Stimulated activated CD4-positive, alpha-beta T cell treated with anti-CD3 and anti-CD28 coated beads, Interleukin-2, amount 100 ng/mL, for 4 hours (primary cell): Measurements from ENCODE around the gene PKD2L1.

Source experiments
- DNase-seq: peaks from one replicate; pipeline ENCODE4 v3.0.0-alpha.2; 2020; ENCODE audit warnings: low read depth

PKD2L1 gene

DNA sequence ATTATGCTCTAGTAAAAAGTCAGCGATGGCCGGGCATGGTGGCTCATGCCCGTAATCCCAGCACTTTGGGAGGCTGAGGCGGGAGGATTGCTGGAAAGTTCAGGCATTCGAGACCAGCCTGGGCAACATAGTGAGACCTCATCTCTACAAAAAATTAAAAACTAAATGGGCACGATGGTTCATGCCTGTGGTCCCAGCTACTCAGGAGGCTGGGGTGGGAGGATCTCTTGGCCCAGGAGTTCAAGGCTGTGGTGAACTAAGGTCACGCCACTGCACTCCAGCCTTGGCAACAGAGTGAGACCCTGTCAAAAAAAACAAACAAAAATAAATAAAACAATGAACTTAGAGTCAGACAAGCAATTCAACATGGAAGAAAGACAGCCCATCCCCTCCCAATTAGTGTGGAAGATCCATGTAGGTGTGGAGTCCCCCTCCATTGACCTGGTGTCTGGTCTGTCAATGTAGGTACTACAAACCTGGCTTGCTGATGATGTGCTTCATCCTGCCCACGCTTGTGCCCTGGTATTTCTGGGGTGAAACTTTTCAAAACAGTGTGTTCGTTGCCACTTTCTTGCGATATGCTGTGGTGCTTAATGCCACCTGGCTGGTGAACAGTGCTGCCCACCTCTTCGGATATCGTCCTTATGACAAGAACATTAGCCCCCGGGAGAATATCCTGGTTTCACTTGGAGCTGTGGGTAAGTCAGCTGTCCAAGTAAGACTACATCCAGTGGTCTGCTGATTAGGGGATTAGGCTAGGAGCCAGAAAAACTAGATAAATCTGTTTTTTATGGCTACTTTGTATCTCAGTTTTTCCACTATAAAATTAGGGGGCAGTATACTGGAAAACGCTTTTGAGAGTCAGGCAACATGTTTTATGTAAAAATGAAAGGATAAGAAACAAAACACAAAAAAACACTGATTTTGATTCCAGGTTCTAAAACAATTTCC lies 26.3 kb upstream of the PKD2L1 start:
- no peak for DNase-seq

DNA sequence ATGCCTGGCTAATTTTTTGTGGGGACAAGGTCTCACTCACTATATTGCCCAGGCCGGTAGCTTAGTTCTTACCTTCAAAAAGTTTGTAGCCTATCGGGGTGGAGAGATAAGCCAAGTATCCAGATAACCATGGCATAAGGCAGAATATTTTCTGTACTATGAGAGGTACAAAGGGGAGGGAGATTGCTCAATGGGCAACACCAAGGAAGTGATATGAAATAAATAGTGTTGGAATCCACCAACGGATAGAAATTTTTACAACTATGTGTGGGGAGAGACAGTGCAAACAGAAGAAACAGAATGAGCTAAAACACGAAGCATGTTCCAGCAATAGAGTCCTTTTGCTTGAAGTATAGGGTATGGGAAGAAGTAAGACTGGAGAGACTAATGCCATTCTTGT lies 25.1 kb upstream of the PKD2L1 start:
- DNase-seq, result no peak

DNA sequence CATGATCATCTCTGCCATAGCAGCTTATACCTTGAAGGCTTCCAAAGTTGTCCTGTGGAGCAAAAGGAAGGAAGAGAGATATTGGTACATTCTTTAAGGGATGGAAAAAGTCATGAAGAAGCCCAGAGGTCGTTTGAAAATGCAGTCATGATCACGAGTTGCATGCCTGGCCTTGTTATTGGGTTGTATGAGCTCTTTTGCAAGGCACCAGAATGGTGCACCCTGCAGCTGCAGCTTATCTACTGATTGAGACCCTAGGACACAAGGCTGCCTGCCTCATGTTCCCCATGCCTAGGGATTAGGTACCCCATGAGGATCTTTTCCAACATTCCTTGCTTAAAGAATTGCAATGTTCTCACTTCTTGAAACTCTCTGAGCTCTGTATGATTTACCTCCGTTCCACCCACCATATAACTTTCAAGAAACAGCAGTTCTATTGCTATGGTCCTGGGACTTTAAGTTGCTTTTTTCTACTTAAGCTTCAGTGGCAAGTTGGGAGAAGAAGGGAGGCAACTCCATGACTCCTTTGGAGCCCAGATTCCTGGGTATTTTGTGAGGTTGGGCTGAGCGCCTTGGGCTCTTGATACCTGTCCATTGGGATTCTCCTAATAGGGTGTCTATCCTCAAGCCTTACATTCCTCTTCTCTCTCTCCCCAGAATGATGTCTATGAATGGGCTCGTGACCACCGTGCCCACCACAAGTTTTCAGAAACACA lies 23.9 kb upstream of the PKD2L1 start:
- no peak for DNase-seq

GRCh38 chr10:100350914-100351485 lies 21.0 kb upstream of the PKD2L1 start:
- DNase-seq, result no peak

DNA sequence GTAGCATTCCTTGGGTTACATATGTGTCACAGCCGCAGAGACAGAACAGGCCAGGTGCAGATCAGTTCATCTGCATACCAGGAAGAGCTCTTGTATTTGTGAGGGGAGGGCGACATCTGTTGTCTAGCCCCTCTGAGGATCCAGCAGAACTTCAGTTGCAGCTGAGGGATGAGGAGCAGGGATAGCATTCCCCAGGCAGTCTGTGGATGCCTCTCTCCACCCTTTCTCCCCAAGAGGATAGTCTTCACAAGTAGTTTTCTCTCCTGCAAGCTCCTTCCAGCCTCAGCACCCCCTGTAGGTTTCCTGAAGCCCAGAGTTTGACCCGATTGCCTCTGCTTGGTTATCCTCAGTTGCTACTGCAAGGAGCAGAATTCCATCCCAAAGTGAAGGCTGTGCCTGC lies 19.6 kb upstream of the PKD2L1 start:
- no peak for DNase-seq

GRCh38 chr10:100349087-100349486 lies 19.1 kb upstream of the PKD2L1 start:
- DNase-seq, result no peak

DNA sequence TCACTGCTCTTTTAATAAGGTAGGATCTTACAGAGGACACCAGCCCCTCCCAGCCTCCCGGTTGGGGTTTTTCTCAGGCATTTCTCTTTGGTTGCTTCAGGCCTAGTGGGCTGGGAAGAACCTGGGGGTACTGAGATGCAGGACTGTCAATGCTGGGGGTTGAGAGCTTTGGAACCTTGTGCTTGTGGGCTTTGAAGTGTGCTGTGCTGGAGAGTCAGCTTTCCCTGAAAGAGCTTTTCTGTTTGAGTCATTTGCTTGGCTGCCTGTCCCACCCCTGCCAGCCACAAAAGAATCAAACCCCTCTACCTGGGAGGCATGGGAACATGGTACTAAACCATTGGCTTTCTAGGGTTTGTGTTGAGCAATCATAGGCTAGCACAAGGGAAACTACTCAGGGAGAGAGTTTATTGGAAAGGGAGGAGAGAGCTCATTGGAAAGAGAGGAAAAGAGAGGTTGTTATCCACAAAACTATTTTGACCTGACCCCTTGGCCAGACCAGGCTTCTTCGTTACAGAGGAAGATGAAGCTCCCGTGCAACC lies 18.4 kb upstream of the PKD2L1 start:
- no peak for DNase-seq

GRCh38 chr10:100347568-100348195 lies 17.7 kb upstream of the PKD2L1 start:
- DNase-seq, result no peak

- DNase-seq, result peak; percentile 64
Observed at GRCh38 chr10:100346765-100347567, 16.9 kb upstream of the PKD2L1 start, which contains the start of gene SCD. TSS of gene SCD (plus strand) at chr10:100347233. CDS start at chr10:100347505, 272 bp downstream.

- peak; percentile 49 for DNase-seq
Observed at GRCh38 chr10:100346351-100346764, 16.3 kb upstream of the PKD2L1 start.

DNA sequence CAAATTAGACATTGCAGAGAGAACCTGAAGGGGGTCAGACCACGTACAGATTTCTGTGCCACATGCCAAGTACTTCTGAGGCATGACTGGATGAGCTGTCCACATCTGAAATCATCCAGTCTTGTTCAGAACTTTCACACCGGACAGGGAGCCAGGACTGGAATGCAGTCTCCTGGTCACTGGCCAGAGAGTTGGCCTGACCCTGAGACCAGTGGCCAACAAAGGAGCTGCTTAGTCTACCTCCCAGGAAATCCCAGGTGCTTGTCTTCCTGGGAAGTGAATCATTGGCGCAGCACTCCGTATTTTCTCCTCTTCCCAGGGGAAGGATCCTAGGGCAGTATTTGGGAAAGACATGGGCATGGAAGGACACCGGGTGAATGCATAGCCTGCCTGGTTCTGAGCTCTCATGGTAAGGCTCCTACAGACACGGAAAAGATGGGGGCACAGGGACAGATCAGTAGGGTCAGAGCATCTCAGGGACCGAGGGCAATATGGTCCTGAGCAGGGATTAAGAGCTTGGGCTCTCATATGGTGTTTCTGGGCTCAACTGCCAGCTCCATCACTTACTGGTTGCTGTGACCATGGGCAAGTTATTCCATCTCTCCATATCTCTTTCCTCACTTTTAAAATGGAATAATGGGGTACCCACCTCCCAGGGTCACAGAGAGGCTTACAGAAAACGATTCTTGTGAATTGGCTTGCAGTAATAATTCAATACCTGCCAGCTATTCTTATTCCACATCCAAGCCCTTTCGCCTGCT lies 15.7 kb upstream of the PKD2L1 start:
- DNase-seq, result no peak

DNA sequence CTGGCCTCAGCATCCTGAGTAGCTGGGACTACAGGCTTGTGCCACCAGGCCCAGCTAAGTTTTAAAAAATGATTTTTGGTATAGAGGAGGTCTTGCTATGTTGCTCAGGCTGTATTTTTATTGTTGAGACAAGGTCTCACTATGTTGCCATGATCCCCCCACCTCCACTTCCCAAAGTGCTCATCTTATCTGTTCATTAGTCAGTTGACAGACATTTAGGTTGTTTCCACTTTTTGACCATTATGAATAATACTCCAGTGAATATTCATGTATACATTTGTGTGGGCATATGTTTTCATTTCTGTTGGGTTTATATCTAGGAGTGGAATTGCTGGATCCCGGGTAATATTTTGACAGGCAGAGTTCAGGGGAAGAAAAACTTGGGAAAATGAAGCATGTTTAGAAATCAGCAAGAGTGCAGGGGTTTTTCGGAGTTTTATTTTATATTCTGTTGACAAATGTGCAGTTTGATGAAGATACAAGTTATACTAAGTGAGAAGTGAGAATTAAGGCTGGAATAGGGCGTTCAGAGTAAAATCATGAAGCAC lies 14.3 kb upstream of the PKD2L1 start:
- DNase-seq, result no peak

DNA sequence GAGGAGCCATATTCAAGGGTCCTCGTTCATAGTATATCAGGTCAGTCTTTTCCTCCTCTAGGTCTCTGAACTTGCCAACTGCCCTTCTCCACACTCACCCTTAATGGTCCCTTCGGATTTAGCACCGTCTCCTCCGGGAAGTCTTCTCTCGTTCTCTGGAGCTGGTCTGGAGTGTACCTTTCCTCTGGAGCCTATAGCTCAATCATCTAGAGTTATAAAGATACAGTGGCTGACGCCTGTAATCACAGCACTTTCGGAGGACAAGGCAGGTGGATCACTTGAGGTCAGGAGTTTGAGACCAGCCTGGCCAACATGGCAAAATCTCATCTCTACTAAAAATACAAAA lies 12.6 kb upstream of the PKD2L1 start:
- no peak for DNase-seq

DNA sequence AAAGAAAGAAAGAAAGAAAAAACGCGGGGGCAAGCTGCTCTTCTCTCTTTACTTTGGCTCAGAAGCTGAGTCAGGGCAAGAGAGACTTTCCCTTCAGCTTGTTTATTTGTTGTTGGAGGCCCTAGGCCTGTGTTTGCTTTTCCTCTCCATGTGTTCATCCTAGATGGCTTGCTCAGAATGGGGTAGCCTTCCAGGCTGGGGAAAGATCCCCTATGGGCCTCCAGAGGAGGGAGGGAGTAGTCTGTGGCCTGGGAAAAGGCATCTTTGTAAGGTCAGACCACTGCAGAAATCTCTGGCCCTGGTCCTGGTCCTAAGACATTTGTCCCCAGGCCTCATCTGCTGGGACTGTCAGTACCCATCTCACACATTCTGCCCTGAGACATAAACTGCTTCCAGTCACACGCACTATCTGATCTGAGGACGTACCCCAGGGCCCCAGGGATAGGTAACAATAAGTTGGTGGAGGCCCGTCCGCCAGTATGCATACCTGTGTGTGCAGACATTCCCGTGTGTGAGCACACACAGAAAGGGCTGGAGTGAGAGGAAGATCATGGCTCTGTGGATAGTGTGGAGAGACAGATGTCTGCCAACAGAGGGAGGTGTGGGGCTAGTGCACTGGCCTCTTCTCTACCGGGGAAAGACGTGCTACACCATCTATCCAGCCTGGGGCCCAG lies 12.1 kb upstream of the PKD2L1 start:
- peak; percentile 39 for DNase-seq

DNA sequence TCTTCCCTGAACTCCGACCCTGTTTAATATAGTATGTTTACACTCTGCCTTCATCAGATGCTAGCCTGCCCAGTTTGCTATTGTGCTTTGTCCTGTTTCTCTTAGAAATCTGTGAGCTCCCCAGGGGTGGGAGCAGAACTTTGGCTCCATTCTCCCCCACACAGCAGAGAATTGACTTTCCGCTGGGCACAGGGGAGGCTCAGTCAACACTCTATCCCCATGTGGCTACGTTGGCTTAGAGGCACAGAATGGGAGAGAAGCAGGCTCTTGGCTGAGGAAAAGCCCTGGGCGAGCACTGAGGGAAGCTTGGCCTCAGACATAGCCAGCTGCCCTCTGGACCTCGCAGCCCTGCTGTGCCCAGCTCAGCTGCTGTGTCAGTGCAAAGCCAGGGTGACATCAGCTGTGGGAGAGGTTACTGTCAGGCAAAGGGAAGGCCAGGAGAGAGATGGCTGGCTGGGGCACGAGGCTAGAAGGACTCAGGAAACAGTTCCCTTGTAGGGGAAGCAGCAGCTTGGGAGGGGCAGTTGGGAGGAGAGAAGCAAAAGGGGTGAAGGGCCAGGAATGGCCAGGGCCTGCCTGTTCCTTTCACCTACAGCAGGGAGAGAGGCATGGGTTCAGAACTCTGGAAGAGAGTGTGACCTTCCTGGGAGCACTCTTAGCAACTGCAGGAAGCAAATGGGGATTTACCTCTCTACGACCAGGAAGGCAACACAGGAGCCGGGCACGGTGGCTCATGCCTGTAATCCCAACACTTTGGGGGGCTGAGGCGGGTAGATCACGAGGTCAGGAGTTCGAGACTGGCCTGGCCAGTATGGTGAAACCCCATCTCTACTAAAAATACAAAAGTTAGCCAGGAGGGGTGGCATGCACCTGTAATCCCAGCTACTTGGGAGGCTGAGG lies 11.2 kb upstream of the PKD2L1 start:
- DNase-seq, result no peak

DNA sequence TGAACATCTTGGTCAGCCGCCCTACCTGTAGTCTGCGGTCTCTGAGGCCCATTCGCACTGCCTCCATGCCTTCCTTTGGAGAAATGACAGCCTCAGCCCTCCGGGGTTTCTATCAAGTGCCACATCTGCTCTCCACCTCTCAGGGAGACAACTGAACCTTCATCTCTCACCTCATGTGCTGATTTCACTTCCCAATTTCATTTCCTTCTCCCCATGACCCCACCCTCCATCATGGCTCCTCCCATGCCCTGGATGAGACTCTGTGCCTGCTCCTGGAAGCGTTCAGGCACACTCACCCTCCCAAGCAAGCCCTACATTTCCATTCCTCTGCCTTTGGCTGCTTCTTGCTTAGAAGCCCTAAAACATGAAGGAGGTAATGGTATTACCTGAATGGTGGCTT lies 9.2 kb upstream of the PKD2L1 start:
- DNase-seq, result no peak

DNA sequence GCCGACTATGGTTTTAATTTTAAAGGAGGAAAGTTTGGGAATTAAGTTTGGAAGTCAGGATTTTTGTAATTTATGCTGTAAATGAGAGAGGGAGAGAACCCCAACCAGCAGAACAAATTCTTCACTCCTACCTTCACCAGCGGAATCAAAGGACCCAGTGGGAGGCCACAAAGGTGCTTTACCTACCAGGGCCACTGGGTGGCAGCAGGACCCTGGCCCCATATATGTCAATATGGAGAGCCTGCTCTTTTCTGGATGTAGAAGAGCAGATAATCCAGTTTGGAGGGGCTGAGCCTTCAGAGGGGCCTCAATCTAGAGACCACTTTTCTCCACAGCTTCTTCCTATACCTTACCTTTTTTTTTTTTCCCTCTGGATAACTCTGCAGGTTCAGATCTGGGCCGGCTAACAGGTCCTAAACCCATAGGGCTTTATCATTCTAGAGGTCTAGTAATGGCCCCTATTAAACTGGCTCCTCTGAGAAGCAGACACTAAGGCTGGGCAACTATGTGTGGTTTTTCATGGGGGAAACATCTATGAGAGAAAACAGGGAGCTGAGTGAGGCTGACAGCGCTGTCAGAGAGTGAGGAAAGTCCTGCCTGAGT lies 8.5 kb upstream of the PKD2L1 start:
- peak; percentile 69 for DNase-seq

DNA sequence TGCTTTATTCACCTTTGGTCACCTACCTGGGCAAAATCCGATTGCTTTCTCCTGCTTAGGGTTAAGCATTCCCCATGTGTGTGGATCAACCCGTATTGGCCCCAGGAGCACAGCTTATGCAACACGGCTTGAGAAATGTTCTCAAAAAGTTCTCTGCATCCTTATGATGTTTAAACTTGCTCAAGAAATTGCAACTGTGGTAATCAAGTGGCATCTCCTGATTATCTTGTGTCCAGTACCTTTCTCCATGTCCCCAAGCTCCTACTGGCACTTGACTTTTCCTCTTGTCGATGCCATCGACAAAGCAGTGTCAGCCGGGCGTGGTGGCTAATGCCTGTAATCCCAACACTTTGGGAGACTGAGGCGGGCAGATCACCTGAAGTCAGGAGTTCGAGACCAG lies 4.7 kb upstream of the PKD2L1 start:
- DNase-seq, result no peak
